SU-DHL-6 (cell line): Measurements from ENCODE around the gene ICA1.

ENCODE experiments used
- EZH2phosphoT487 ChIP-seq: fragments of 200-600 bp; sonication (generic), shearing (Covaris generic); conservative IDR thresholded peaks from 2 replicates; pipeline ENCODE4 v1.6.1; 2018; ENCODE audit warnings: mild to moderate bottlenecking, antibody characterized with exemption, low read length, moderate library complexity, mixed read lengths
- TF ChIP-seq, protein P1 (sequence below): fragments of 200-600 bp; sonication (generic); IDR thresholded peaks from one replicate; pipeline ENCODE4 v1.5.1; 2017; ENCODE audit warnings: antibody characterized with exemption, mild to moderate bottlenecking, low read length, moderate library complexity; ENCODE audit not compliant: insufficient read depth, poor library complexity, severe bottlenecking

DNA sequence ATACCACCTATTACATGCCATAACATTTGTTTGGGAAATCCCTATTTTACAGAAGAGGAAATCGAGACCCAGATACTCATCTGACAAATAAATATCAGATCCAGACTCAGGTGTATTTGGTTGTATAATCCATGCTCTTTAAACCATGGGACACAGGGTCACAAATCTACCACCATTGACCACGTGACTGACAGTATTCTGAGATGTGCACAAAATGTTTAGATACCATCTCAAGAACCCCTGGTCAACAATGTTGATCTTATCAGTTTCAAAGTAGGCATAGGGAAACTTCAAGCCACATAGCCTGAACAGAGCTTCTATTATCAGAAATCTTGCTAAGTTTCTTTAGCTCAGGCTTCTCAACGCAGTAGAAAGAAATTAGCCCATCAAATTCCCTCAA lies 93.6 kb downstream of the ICA1 start:
- no peak for TF ChIP-seq EZH2phosphoT487
- TF ChIP-seq, protein P1, sequence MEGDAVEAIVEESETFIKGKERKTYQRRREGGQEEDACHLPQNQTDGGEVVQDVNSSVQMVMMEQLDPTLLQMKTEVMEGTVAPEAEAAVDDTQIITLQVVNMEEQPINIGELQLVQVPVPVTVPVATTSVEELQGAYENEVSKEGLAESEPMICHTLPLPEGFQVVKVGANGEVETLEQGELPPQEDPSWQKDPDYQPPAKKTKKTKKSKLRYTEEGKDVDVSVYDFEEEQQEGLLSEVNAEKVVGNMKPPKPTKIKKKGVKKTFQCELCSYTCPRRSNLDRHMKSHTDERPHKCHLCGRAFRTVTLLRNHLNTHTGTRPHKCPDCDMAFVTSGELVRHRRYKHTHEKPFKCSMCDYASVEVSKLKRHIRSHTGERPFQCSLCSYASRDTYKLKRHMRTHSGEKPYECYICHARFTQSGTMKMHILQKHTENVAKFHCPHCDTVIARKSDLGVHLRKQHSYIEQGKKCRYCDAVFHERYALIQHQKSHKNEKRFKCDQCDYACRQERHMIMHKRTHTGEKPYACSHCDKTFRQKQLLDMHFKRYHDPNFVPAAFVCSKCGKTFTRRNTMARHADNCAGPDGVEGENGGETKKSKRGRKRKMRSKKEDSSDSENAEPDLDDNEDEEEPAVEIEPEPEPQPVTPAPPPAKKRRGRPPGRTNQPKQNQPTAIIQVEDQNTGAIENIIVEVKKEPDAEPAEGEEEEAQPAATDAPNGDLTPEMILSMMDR = no peak
